ENCODE measurements around the gene UNC50. TPM values are rescaled to one million over a fixed set of nuclear protein-coding genes. Genes with fewer than 3 reads are reported as not detected.

Gene UNC50
- total and polyA plus RNA-seq, 7 experiments from 2014 or later = 22.2 to 63.2 (median 41.1) TPM

Other genes with a start within 250 kb of the UNC50 start
- 100 to 1,000 TPM; 126 to 165 (median 157) TPM for gene INPP4A, start 163.7 kb upstream of the UNC50 start, total RNA-seq
- gene INPP4A, start 163.7 kb upstream of the UNC50 start, polyA plus RNA-seq = 10 to 100 TPM; 51.4 to 75.4 TPM
- 10 to 100 TPM; 23.8 to 55.2 (median 29.2) TPM for gene COA5, start 77 bp upstream of the UNC50 start, total RNA-seq
- gene COA5, start 77 bp upstream of the UNC50 start, polyA plus RNA-seq = 10 to 100 TPM; 25.5 to 36.3 TPM
- gene MGAT4A, start 122.5 kb downstream of the UNC50 start, total RNA-seq = 100 to 1,000 TPM; 125 to 308 (median 240) TPM
- gene MGAT4A, start 122.5 kb downstream of the UNC50 start, polyA plus RNA-seq = 100 to 1,000 TPM; 262 to 349 TPM